ENCODE results near the gene SLC26A2. TPM values are rescaled to one million over a fixed set of nuclear protein-coding genes. Genes with fewer than 3 reads are reported as not detected.

Gene SLC26A2
- total and polyA plus RNA-seq, 2 of the 8 experiments (the other 6 are each of a cell fraction or from before 2014, with no cell fraction given) = 3.7 to 11.4 TPM

- TF ChIP-seq TEAD4 (IDR thresholded peaks at IDR 0.05; ENCODE audit: low read depth, low read length) (no peak), ASH2L (IDR thresholded peaks at IDR 0.05; ENCODE audit: low read length) (no peak), GTF2F1 (IDR thresholded peaks at IDR 0.05; ENCODE audit: borderline replicate concordance, low read depth, low read length) (no peak), NANOG (IDR thresholded peaks at IDR 0.05; ENCODE audit: insufficient read depth, low read depth, low read length, poor library complexity, severe bottlenecking) (no peak)
These were observed 14.4 kb upstream of the SLC26A2 start (continued) for GRCh38 chr5:149946118-149946517.
